CD4-positive, alpha-beta T cell treated with Interleukin-10 for 1 hour (primary cell): Measurements from ENCODE around the gene CFAP74.

ENCODE experiments used
- DNase-seq: peaks from one replicate; pipeline ENCODE4 v3.0.0-alpha.2; 2020

Gene CFAP74

DNA sequence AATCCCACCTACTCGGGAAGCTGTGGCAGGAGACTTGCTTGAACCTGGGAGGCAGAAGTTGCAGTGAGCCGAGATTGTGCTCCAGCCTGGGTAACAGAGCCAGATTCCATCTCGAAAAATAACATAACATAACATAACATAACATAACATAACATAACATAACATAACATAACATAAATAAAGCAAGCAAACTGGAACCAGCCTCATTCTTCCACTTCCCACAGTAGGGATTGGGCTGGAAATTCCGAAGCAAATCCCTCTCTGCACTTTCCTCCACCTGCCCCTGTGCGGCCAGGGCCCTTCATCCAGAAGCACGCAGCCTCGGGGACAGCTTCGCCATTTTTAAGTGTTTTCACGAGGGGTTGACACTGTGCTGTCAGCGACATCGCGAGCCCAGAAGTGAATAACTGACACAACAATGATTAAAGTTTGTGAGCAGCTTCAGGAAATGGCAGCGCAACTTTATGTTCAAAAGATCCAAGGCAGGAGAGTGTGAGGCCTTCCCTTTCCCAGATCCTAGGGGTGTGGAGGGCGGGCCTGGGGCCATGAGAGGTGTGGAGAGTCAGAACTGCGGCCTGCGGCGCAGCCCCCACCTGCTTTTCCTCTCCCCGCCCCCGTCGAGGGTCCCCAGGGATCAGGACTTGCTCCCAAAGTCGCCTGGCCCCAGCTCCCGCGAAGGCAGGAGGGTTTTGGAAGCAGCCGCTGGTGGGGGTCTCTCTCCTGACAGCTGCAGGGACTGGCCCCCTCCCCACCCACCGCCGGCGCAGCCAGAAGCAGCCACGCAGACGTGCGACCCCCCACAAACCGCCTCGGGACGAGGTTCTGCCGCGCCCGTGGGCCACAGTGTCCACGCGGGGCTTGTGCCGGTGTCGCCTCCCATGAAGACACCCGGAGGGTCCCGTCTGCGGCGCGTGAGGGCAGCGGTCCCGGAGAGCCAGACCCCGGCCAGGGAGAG lies 14.9 kb upstream of the CFAP74 start:
- DNase-seq: no peak

DNA sequence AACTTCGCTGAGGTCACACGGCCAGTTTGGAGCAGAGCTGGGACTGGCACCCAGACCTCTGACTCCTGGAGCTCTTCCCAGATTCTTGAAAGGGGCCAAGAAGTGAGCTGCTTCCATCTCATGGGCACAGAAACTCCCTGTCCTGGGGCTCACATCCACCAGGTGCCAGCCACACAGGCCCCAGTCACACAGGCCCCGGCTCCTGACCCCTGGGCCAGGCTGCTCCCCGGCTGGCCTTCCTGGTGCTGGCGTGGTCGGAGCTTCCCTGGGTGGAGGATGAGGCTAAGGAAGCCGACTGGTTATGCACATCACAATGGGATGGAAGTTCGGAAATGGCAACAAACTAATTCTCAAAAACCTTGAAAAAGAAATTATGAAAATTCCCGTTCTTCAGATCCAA lies 12.5 kb upstream of the CFAP74 start:
- no peak for DNase-seq

DNA sequence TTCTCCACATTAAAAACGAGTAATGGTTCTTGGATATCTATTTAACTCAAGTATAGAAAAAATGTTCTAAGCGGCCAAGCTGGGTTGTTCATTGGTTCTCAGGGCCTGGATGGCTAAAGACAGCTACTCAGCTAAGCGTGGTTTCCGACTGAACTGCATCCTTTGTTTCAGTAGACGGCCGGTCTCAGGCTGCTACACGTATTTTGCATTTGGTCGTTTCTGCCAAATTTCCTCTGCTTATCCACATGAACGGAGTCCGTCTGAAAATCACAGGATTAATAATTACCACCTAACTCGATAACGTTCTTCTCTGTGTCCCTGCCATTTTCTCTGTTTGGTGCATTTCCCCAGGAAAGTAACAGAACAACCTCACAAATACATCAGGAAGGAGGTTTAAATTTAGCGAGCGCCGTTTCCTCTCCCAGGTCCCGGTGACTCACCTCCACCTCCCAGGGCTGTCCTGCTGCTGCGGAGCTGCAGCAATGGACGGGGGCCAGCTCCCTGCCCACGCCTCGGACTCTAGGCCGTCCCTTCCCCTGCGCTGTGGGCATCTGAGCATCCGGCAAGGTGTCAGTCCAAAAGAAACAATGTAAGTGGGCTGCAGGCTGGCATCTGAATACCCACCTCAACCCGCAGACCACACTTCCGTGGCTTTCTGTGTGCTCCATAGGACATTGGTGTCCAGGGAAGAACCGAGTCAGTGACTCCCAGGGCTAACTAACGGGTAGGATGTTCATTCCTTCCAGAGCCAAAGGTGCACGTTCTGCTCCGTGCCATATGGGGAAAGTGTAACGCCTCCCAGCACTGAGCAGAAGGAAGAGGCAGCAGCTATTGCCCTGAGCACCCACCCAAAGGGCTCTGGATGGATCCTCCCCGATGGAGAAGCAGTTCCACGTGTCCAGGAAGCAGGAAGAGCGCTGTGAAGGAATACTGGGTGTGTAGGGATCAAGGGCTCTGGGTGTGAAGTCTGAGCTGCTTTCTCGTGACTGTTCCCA lies 11.5 kb upstream of the CFAP74 start:
- DNase-seq: no peak

DNA sequence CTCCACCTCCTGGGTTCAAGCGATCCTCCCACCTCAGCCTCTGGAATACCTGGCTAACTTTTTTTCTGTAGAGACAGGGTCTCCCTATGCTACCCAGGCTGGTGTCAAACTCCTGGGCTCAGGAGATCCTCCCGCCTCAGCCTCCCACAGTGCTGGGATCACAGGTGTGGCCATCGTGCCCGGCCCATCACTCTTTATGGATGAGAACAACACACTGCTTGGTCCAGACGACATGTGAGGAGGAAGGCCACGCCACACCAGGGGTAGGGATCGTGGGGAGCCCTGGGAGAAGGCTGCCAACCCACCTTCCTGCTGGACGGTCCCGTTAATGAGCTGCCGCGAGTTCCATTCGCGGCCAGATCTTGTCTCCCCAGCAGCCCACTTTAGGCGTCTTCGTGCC lies 10.6 kb upstream of the CFAP74 start:
- DNase-seq: no peak

DNA sequence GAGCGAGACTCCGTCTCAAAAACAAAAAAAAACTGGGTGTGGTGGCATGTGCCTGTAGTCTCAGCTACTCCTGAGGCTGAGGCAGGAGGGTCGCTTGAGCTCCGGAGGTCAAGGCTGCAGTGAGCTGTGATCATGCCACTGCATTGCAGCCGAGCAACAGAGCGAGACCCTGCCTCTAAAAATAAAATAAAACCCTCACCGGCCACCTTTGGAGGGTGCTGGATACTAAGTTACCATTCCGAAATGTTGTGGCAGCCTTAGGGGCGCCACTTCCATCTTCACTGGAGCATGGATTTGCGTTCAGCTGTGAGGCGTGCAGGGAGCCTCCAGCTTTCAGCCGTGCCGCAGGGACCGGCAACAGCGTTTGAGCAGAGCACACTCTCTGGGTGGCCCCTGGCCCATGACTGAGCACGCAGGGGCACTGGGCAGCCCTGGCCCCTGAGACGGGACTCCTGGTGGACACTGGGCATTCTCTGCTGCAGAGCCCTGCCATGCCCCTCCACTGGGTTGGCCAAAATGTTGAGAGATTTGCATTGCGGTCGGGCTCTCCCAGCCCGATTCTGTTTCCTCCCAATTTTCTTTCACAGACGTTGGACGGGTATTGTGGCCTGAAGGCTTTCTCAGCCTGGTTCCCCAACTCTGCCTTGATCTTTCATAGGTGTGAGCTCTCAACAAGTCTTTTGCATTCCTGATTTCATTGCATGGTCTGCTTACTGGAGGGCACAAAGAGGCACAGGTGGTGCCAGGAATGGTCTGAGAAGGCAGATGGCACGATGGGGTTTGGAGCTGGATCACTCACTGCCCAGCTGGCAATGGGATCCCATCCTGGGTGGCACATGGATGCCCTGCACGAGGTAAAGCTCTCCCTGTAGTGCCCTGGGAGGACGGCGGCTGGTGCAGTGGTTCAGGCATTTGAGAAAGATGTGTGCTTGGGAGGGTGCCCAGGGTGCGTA lies 5.8 kb upstream of the CFAP74 start:
- no peak for DNase-seq

DNA sequence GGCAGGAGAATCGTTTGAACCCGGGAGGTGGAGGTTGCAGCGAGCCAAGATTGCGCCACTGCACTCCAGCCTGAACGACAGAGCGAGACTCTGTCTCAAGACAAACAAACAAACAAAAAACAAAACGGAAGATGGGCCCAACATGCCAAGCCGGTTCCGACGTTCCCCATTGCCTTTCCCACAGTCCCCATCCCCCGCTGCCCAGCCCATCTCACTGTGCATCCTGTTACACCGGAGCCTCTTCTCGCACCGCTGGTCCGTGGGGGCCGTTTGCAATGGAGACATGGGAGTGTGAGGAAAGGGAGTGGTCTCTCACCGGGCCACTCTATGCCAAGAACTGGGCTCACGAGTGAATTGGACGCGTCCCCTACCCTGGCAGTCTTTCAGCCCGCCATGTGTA lies 1.3 kb upstream of the CFAP74 start:
- no peak for DNase-seq

DNA sequence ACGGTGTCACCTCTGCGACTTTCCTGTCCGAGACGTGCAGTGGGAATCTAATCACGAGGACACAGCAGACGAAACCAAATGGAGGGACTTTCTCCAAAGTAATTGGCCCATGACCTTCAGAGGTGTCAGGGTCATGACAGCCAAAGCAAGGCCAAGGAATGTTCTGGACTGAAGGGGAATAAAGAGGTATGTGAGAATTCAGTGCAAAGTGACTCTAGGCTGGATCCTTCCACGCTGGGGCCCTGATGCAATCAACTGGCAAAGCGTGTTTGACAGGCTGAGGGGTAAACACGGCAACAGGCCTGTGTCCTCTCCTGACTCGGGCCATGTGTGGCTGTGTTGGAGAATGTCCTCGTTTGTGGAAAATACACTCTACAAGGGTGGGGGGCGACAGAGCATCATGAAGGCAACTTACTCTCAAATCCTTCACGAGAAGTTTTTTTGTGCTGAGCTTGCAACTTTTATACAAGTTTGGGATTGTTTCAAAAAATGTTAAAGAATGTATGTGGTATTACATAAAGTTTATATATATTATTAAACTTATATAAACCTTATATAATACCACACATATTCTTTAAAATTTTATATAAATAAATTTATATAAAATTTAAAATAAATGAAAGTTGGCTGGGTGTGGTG lies 1.7 kb downstream of the CFAP74 start:
- DNase-seq: no peak

DNA sequence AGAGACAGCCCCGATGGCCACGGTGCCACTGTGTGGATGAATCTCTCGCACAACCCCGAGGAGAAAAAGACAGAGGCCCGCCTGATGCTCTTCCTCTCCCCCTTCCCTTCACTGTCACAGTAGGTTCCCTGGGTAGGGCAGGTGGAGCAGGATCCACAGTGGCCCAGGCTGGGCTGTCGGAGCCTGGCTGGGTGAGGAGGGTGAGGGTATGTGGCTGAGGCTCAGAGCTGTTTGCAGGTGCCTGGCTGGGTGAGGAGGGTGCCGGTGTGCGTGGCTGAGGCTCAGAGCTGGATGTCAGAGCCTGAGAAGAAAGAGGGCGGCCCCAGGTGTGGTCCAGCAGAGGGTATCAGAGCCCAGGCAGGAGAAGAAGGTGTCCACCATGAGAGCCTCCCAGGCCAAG lies 2.7 kb downstream of the CFAP74 start:
- no peak for DNase-seq

DNA sequence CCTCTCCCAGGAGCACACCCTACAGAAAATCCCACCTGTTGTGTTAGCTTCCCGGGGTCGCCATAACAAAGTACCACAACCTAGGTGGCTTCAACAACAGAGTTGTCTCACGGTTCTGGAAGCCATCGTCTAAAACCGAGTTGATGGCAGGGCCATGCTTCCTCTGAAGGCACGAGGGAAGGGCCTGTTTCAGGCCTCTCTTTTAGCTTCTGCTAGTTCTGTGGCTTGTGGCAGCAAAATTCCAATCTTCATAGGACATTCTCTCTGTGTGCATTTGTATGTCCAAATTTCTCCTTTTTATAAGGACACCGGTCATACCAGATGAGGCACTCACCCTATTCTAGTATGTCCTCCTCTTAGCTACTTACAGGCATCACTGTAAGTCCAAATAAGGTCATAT lies 3.2 kb downstream of the CFAP74 start:
- DNase-seq: no peak

DNA sequence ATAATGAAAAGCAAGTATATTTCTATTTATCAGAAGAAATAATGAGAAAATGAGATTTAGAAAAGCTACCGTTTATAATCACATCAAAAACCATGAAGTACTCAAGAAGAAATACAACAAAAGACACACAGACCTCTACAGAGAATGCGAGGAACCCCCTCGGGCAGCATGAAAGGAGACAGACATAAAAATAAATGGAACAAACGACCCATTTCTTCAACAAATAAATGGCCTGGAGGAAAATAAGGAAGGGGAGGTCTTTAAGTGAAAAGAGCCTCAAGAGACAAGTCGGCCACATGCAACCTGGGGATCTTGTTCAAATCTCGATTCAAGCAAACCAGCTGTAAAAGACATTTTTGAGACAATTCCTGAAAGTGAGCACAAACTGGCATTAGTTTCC lies 6.0 kb downstream of the CFAP74 start:
- no peak for DNase-seq

DNA sequence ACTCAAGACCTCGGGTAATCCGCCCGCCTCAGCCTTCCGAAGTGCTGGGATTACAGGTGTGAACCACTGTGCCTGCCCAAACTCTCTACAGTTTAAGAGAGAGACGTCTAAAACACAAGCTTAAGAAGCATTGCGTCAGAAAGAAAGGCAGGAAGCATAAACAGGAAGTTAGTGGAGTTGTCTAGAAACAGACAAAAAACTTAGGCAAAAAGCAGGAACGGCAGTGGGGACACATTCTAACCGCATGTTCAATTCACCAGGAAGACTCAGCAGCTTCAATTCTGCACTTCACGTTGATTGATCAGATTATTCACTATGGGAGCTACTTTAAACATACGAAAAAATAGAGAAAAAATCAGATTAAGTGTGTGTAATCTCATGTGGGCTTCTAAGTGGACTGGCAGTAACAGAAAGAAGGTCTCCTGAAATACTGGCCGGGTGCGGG lies 7.4 kb downstream of the CFAP74 start:
- DNase-seq: no peak

DNA sequence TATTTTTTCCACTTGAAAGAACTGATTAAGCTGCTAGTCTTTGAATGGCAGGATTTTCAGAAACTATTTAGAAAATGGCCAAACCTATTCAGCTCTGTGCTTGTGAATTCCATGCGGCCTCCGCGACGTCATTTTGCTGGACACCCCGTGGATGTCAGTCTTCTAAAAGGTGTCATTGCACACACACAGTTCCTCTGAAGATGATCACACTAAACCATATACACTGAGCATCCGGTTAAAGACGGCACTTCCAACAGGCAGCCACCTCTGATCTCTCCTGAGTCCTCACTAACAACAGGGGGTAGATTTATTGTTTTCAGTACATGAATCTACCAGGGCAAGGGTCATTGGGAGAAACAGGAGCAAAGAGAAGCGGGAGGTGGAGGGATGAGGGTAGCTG lies 9.1 kb downstream of the CFAP74 start:
- DNase-seq: no peak

DNA sequence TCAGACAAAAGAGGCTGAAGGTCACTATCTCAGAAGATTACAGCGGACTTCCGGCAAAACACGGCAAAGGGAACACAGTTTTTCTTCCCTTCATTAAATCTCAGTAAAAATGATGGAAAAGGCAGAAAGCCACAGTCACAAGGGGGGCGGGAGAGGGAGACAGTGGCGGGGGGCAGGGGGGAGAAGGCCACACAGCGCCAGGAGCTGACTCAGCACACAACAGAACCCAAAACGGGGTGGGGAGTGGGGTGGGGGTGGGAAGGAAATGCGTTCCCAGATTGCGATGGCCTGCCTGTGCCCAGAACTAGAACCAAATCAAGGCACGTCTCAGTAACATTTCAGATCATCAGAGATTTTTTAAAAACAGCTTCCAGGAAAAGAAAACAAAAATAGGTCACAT lies 13.4 kb downstream of the CFAP74 start:
- no peak for DNase-seq

DNA sequence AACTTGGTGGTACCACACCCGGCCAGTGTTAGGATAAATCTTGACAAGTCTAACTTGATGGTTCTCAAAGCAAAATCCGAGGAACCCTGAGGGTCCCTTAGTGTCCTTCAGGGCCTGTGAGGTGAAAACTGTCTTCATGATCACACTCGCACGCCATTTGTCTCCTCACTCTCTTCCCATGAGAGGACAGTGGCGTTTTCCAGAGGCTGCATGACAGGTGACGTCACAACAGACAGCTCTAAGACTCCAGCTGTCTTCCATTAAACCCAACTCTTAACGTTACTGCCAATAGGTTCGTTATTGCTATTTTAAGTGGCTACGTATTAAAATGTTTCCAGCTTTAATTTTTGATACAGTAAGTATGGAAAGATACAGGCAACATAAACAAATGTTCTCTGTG lies 13.8 kb downstream of the CFAP74 start:
- no peak for DNase-seq

DNA sequence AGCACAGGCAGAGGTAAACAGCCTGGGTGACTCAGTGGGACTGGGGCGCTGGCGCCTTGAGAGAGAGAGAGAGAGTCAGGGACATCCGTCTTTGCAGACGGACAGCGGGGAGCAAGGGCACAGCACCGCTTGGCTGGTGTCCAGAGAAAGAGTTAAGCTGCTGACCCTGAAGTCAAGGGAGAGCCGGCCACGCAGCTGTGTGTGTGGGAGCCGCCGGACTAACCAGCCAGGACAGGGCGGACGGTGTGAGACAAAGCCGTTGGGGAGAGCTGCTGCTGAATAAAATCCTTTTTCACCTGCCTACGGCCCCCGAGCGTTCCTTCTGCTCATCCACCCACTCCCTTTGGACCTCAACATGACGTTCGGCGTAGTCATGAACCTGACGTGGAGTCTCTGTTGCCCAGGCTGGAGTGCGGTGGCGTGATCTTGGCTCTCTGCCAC lies 14.5 kb downstream of the CFAP74 start:
- no peak for DNase-seq

DNA sequence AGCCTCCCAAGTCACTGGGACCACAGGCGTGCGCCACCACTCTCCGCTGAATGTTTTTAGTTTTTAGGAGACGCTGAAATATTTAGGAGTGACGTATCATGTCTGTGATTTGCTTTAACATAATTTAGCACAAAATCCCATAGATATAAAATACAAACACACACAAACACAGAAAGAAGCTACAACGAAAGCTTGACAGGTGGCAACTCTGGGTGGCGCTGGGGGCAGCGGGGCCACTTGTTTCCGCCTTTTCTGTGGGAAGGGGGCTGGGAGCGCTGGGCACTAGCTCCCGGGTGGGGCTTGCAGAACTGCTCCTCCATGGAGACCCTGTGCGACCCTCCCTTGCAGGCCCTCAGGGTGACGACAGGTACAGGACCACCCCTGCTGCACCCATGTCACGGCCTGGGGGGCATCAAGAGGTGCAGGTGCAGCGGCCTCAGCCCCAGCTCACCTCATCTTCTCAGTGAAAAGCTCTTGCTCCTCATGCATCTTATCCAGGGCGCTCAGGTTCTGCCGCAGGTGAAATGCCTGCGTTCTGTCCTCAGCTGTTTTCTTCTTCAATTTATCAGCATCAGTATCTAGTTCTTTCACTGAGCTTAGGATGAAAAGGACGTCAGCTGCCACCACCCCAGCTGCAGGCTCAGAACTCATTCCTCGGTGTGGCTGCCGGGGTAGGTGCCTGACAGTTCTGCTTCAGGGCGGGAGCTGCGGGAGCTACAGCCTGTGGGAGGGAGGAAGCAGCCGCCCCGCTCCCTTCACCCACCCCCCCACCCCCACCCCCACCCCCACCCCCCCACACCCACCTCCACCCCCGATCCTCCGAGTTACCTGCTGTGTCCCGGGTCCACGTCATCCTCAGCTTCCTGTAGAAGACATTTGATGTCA lies 15.3 kb downstream of the CFAP74 start:
- DNase-seq: no peak

DNA sequence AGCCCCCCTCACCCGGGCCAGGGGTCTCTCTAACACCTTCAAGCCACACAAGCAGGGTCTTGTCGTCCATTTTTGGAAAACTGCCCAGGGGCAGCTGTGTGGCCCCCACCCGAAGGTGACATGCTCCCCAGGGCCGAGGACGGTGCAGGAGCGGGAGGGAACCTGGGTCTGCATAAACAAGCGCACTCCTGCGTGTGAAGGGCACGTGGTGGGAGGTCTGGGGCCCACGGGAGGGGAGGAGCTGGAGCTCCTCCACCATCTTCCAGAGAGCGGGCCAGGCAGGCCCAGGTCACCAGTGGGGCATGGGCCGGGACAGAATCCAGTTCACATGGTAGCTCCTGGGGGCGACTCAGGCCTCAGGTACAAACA lies 16.5 kb downstream of the CFAP74 start:
- DNase-seq: no peak

DNA sequence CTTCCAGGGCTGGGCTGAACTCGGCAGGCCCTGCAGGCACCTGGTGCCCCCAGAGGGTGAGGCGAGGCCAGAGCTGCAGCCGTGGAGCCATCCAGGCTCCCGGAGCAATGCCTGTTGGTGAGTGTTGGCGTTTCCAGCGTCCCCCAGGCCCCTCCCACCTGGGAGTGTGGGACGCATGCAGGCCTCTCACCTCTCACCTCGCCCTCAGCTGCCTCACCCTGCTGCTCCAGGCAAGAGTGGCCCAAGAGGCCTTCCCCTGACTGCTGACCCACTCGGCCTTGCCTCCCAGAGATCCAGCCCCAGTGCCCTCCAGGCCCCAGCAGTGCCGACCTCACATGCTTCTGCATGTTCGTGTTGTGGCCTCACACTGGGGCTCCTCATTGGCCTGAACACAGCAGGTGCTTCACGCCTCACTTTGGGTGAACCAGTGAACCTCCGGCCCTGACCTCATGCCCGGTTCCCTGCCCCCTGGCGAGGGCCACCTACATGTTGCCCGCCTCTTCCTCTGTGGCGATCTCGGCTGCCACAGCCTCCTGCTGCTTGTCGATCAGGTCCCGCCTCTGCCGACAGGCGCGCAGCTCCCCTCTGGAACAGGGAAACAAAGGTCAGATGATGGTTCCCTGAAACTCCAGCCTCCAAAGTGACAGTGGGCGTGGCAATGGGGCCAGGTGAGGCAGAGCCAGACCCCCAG lies 17.0 kb downstream of the CFAP74 start:
- no peak for DNase-seq

DNA sequence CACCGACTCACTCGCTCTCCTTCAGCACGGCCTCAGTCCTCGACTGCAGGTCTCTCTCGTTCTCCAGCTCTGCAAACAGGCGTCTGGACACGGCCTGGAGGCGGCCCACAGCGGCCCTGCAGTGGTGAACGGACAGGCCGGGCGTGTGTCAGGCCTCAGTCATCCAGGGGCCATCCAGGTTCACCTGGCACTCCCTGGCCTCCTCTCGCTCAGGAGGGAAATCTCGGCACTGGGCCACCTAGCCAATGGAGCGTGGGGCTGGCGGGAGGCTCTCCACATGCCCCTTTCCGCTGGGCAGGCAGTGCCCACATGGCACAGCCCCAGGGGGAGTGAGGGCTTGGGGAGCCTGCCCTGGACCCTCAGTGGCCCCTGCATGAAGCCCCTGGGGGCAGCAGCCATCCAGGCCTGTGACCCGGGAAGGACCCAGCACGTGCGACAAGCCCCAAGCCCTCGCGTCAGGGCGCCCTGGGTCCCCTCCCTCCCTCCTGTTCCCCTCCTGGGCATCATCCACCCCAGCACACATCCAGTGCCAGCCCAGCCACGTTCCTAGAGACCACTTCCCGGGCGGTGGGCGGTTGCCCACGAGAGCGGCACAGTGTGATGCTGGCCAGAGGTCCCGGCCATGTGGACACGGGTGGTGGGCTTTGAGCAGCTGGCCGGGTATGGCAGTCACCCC lies 18.1 kb downstream of the CFAP74 start:
- DNase-seq: no peak
